ENCODE results near the gene TRIM15. TPM values are rescaled to one million over a fixed set of nuclear protein-coding genes. Genes with fewer than 3 reads are reported as not detected.

TRIM15 gene
- total and polyA plus RNA-seq, 8 donors: 0.13 to 24.6 TPM; not detected in 6

GRCh38 chr6:30200551-30201281 lies 37.4 kb downstream of the TRIM15 start:
- H3K27ac ChIP-seq: no peak overlapping the region

GRCh38 chr6:30202366-30202765 lies 39.0 kb downstream of the TRIM15 start:
- TF ChIP-seq POLR2A (IDR thresholded peaks at IDR 0.05): no peak
- TF ChIP-seq EP300 (IDR thresholded peaks at IDR 0.05): no peak
- TF ChIP-seq POLR2AphosphoS5 (IDR thresholded peaks at IDR 0.05): no peak
- no peak for TF ChIP-seq CTCF (IDR thresholded peaks at IDR 0.05)
- 69 to 91% (median 87%) methylated on average over 4 of the region's 4 CpGs for WGBS, 5 donors
- no peak overlapping the region for H3K4me3 ChIP-seq
- H3K9me3 ChIP-seq: no peaks in the 10 kb centered on the region
- no peak overlapping the region for H3K27ac ChIP-seq
- H3K36me3 ChIP-seq: peaks cover 30 to 46% (median 39%) of the 10 kb centered on the region in 4 donors
- DNase-seq: no peak
- intact Hi-C loops (cut with DNase I; ENCODE audit: low total_unique reads): no loop called here
- peaks cover 27 to 56% (median 43%) of the 10 kb centered on the region in 4 donors for H3K4me1 ChIP-seq
- no peaks in the 10 kb centered on the region for H3K27me3 ChIP-seq

More at GRCh38 chr6:30200551-30201281, 37.4 kb downstream of the TRIM15 start:
- H3K4me1 ChIP-seq: peaks cover 16 to 39% (median 28%) of the 10 kb centered on the region in 4 donors
- WGBS, 5 donors: 65 to 71% (median 68%) methylated on average over 6 of the region's 6 CpGs
- DNase-seq: peak in 1 of 2 donors; percentile 24
- intact Hi-C loops (cut with DNase I; ENCODE audit: low total_unique reads): no loop called here
- no peaks in the 10 kb centered on the region for H3K27me3 ChIP-seq
- no peak for TF ChIP-seq EP300 (IDR thresholded peaks at IDR 0.05)
- TF ChIP-seq POLR2AphosphoS5 (IDR thresholded peaks at IDR 0.05): no peak
- no peak for TF ChIP-seq CTCF (IDR thresholded peaks at IDR 0.05)
- no peak for TF ChIP-seq POLR2A (IDR thresholded peaks at IDR 0.05)
- no peaks in the 10 kb centered on the region for H3K9me3 ChIP-seq
- peaks cover 40 to 63% (median 55%) of the 10 kb centered on the region in 4 donors for H3K36me3 ChIP-seq
- no peak overlapping the region for H3K4me3 ChIP-seq

GRCh38 chr6:30204116-30204515 lies 40.8 kb downstream of the TRIM15 start:
- intact Hi-C loops (cut with DNase I; ENCODE audit: low total_unique reads): no loop called here
- Histone ChIP-seq H3K36me3 (peaks cover 12 to 29% (median 21%) of the 10 kb centered on the region in 4 donors), H3K4me1 (peaks cover 37 to 73% (median 61%) of the 10 kb centered on the region in 4 donors), H3K27me3 (no peaks in the 10 kb centered on the region), H3K4me3 (no peak overlapping the region), H3K27ac (no peak overlapping the region), H3K9me3 (no peaks in the 10 kb centered on the region)
- DNase-seq: no peak
- no peak for TF ChIP-seq POLR2A (IDR thresholded peaks at IDR 0.05)
- no peak for TF ChIP-seq POLR2AphosphoS5 (IDR thresholded peaks at IDR 0.05)
- no peak for TF ChIP-seq CTCF (IDR thresholded peaks at IDR 0.05)
- TF ChIP-seq EP300 (IDR thresholded peaks at IDR 0.05): no peak
- 86 to 100% (median 94%) methylated on average over 1 of the region's 1 CpG for WGBS, 5 donors

GRCh38 chr6:30206152-30206551 lies 42.8 kb downstream of the TRIM15 start:
- DNase-seq: no peak
- TF ChIP-seq POLR2A (IDR thresholded peaks at IDR 0.05): no peak
- TF ChIP-seq POLR2AphosphoS5 (IDR thresholded peaks at IDR 0.05): no peak
- no peak for TF ChIP-seq CTCF (IDR thresholded peaks at IDR 0.05)
- no peak for TF ChIP-seq EP300 (IDR thresholded peaks at IDR 0.05)
- no peak overlapping the region for H3K4me3 ChIP-seq
- intact Hi-C loops (cut with DNase I; ENCODE audit: low total_unique reads): no loop called here
- H3K27ac ChIP-seq: peak overlapping the region in 1 of 5 donors; percentile 65
- H3K27me3 ChIP-seq: no peaks in the 10 kb centered on the region
- WGBS, 5 donors: 70 to 88% (median 74%) methylated on average over 7 of the region's 7 CpGs
- peaks cover 0 to 9% (median 2%) of the 10 kb centered on the region in 4 donors for H3K36me3 ChIP-seq
- H3K9me3 ChIP-seq: no peaks in the 10 kb centered on the region
- H3K4me1 ChIP-seq: peaks cover 58 to 85% (median 72%) of the 10 kb centered on the region in 4 donors

Data from stomach (tissue), 9 donors.